ENCODE results near the gene CD302. TPM values are rescaled to one million over a fixed set of nuclear protein-coding genes. Genes with fewer than 3 reads are reported as not detected.

CD302 gene
- total and polyA plus RNA-seq, 2 donors (not counting 1 experiment from before 2014, with no cell fraction given) = 0.72 to 1.5 TPM

GRCh38 chr2:159738509-159739390 lies 59.3 kb downstream of the CD302 start:
- Mint-ChIP-seq H3K27me3 (no peaks in the 10 kb centered on the region), H3K4me1 (peaks cover 10% of the 10 kb centered on the region), H3K27ac (no peak overlapping the region), H3K9me3 (ENCODE audit: insufficient read depth) (no peaks in the 10 kb centered on the region), H3K4me3 (no peak overlapping the region)
- no peak overlapping the region for H2AFZ ChIP-seq (ENCODE audit: insufficient read depth, low read depth, low read length, poor library complexity, severe bottlenecking)
- no peak for DNase-seq
- no peak overlapping the region for H3K9ac ChIP-seq (ENCODE audit: low read length)
- intact Hi-C loops (cut with micrococcal nuclease) = no loop called here
- H4K20me1 ChIP-seq (ENCODE audit: control insufficient read depth, insufficient read depth, low read length, poor library complexity, severe bottlenecking) = peaks cover 63% of the 10 kb centered on the region
- H3K36me3 ChIP-seq (replicated peaks in 1 of 2; ENCODE audit: control extremely low read depth in 1 of 2, control insufficient read depth in 1 of 2, extremely low read depth in 1 of 2, insufficient read depth in 2 of 2, low read length in 1 of 2) = peaks cover 13 to 50% of the 10 kb centered on the region in 2 experiments
- H3K4me3 ChIP-seq (ENCODE audit: control extremely low read depth in 1 of 5, extremely low read depth in 1 of 5, insufficient read depth in 1 of 5, low read depth in 2 of 5, low read length in 4 of 5) = no peak overlapping the region
- peaks cover 68% of the 10 kb centered on the region for H3K79me2 ChIP-seq (ENCODE audit: control insufficient read depth, insufficient read depth, low read length)
- no peaks in the 10 kb centered on the region for H3K4me1 ChIP-seq (ENCODE audit: control insufficient read depth in 2 of 2, insufficient read depth in 2 of 2, low read length in 2 of 2)
- H3K4me2 ChIP-seq (replicated peaks; ENCODE audit: low read depth, low read length, poor library complexity, severe bottlenecking) = no peak overlapping the region
- WGBS (ENCODE audit: insufficient coverage) = 99% methylated on average over 15 of the region's 15 CpGs
- no peaks in the 10 kb centered on the region for H3K27me3 ChIP-seq (replicated peaks in 1 of 4; ENCODE audit: control extremely low read depth in 1 of 4, control insufficient read depth in 3 of 4, insufficient read depth in 4 of 4, low read length in 3 of 4)
- CTCF ChIA-PET = no interaction called here
- H3K9me3 ChIP-seq (ENCODE audit: control extremely low read depth in 1 of 3, control insufficient read depth in 2 of 3, insufficient read depth in 1 of 3, low read length in 2 of 3) = peaks cover 0 to 1% (median 0%) of the 10 kb centered on the region in 3 donors
- TF ChIP-seq CTCF (IDR thresholded peaks at IDR 0.05) (no peak), EZH2 (IDR thresholded peaks at IDR 0.05; ENCODE audit: borderline replicate concordance, insufficient read depth, low read depth, low read length, poor library complexity, severe bottlenecking) (no peak)
- no peak for ATAC-seq (ENCODE audit: low read depth)
- POLR2A ChIA-PET = no interaction called here
- H3K27ac ChIP-seq (ENCODE audit: low read length in 2 of 2) = no peak overlapping the region

DNA sequence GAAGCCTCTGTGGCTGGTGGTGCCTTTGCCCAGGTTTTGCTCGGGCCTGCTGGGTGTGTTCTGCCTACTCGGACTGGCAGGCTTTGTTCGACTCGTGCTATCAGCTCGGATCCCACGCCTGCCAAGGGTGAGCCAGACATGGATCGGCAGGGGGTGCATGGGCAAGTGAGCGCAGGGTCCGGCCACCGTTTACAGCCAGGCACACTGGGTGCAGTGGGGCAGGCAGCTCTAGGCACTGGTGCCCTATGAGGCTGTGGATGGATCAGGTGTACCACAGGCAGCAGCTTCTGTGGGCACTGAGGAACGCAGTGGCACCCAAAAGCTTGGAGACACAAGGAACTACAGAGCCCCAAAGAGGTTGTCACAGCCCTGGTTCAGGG lies 60.1 kb downstream of the CD302 start:
- ChIA-PET CTCF (no interaction called here), POLR2A (no interaction called here)
- H3K9ac ChIP-seq (ENCODE audit: low read length) = no peak overlapping the region
- DNase-seq = no peak
- no peak for TF ChIP-seq EZH2 (IDR thresholded peaks at IDR 0.05; ENCODE audit: borderline replicate concordance, insufficient read depth, low read depth, low read length, poor library complexity, severe bottlenecking)
- peaks cover 71% of the 10 kb centered on the region for H3K79me2 ChIP-seq (ENCODE audit: control insufficient read depth, insufficient read depth, low read length)
- no peaks in the 10 kb centered on the region for H3K27me3 ChIP-seq (replicated peaks in 1 of 4; ENCODE audit: control extremely low read depth in 1 of 4, control insufficient read depth in 3 of 4, insufficient read depth in 4 of 4, low read length in 3 of 4)
- H3K4me1 ChIP-seq (ENCODE audit: control insufficient read depth in 2 of 2, insufficient read depth in 2 of 2, low read length in 2 of 2) = no peaks in the 10 kb centered on the region
- no peak overlapping the region for H3K4me3 ChIP-seq (ENCODE audit: control extremely low read depth in 1 of 5, extremely low read depth in 1 of 5, insufficient read depth in 1 of 5, low read depth in 2 of 5, low read length in 4 of 5)
- no peak overlapping the region for H2AFZ ChIP-seq (ENCODE audit: insufficient read depth, low read depth, low read length, poor library complexity, severe bottlenecking)
- Mint-ChIP-seq H3K4me1 (peaks cover 10% of the 10 kb centered on the region), H3K27ac (no peak overlapping the region), H3K27me3 (no peaks in the 10 kb centered on the region), H3K4me3 (no peak overlapping the region), H3K9me3 (ENCODE audit: insufficient read depth) (no peaks in the 10 kb centered on the region)
- H3K36me3 ChIP-seq (replicated peaks in 1 of 2; ENCODE audit: control extremely low read depth in 1 of 2, control insufficient read depth in 1 of 2, extremely low read depth in 1 of 2, insufficient read depth in 2 of 2, low read length in 1 of 2) = peaks cover 13 to 53% of the 10 kb centered on the region in 2 experiments
- H3K4me2 ChIP-seq (replicated peaks; ENCODE audit: low read depth, low read length, poor library complexity, severe bottlenecking) = no peak overlapping the region
- H3K9me3 ChIP-seq (ENCODE audit: control extremely low read depth in 1 of 3, control insufficient read depth in 2 of 3, insufficient read depth in 1 of 3, low read length in 2 of 3) = peaks cover 0 to 1% (median 0%) of the 10 kb centered on the region in 3 donors
- intact Hi-C loops (cut with micrococcal nuclease) = no loop called here
- ATAC-seq (ENCODE audit: low read depth) = no peak
- WGBS (ENCODE audit: insufficient coverage) = 99% methylated on average over 11 of the region's 11 CpGs
- no peak overlapping the region for H3K27ac ChIP-seq (ENCODE audit: low read length in 2 of 2)
- H4K20me1 ChIP-seq (ENCODE audit: control insufficient read depth, insufficient read depth, low read length, poor library complexity, severe bottlenecking) = peaks cover 62% of the 10 kb centered on the region
